ENCODE measurements around the gene FOXD1.

- peak; percentile 72 for TF ChIP-seq CTCF (IDR thresholded peaks at IDR 0.05)
- TF ChIP-seq EP300 (IDR thresholded peaks at IDR 0.05; ENCODE audit: borderline replicate concordance in 1 of 2, low read depth in 1 of 2, low read length in 1 of 2): no peak
- no peak; the same call in 1 of the 2 replicates for TF ChIP-seq ELF1 (IDR thresholded peaks at IDR 0.05)
- TF ChIP-seq MAX (IDR thresholded peaks at IDR 0.05; ENCODE audit: low read depth): no peak
- no peak for TF ChIP-seq CHD2 (IDR thresholded peaks at IDR 0.05; ENCODE audit: low read length, partially characterized antibody)
- TF ChIP-seq RAD21 (IDR thresholded peaks at IDR 0.05; ENCODE audit: low read length): peak; percentile 29
- no peak for TF ChIP-seq EZH2phosphoT487 (IDR thresholded peaks at IDR 0.05; ENCODE audit: borderline replicate concordance, low read depth)
Observed at GRCh38 chr5:73496984-73497457, 48.4 kb upstream of the FOXD1 start.

All from SK-N-SH (cell line).